Measurements from ENCODE around the gene PKHD1. TPM values are rescaled to one million over a fixed set of nuclear protein-coding genes. Genes with fewer than 3 reads are reported as not detected.

Gene PKHD1
- total and polyA plus RNA-seq, 9 donors, result 0.01 to 0.12 (median 0.05) TPM; not detected in 3

DNA sequence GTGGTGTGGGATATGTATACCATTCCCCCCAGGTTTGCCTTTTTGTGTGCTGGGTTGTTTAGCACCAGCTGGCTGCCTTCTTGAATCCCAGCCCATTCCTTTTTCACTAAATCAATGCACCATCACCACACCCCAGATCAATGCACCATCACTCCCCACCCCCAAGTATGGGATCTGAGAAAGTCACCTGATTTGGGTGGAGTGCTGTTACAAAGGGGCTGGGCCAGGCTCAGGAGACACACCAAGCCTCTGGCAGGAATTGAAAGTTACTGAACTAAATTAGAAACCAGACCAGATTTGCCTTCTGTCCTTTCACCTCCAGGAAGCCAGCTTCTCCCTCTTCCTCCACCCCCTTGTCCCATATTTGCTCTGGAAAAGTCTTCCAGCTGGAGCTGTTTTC is 19.6 kb upstream of the PKHD1 start:
- Histone ChIP-seq H3K9me3 (no peaks in the 10 kb centered on the region), H3K36me3 (no peaks in the 10 kb centered on the region), H3K4me3 (no peak overlapping the region), H3K4me1 (ENCODE audit: insufficient read depth) (no peaks in the 10 kb centered on the region), H3K27ac (no peak overlapping the region), H3K27me3 (no peaks in the 10 kb centered on the region)
- intact Hi-C loops (cut with DNase I), result no loop called here
- DNase-seq, result no peak
- no peak for TF ChIP-seq POLR2A (IDR thresholded peaks at IDR 0.05)
- no peak for TF ChIP-seq EP300 (IDR thresholded peaks at IDR 0.05)
- TF ChIP-seq, protein P1, sequence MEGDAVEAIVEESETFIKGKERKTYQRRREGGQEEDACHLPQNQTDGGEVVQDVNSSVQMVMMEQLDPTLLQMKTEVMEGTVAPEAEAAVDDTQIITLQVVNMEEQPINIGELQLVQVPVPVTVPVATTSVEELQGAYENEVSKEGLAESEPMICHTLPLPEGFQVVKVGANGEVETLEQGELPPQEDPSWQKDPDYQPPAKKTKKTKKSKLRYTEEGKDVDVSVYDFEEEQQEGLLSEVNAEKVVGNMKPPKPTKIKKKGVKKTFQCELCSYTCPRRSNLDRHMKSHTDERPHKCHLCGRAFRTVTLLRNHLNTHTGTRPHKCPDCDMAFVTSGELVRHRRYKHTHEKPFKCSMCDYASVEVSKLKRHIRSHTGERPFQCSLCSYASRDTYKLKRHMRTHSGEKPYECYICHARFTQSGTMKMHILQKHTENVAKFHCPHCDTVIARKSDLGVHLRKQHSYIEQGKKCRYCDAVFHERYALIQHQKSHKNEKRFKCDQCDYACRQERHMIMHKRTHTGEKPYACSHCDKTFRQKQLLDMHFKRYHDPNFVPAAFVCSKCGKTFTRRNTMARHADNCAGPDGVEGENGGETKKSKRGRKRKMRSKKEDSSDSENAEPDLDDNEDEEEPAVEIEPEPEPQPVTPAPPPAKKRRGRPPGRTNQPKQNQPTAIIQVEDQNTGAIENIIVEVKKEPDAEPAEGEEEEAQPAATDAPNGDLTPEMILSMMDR (IDR thresholded peaks at IDR 0.05), result no peak

DNA sequence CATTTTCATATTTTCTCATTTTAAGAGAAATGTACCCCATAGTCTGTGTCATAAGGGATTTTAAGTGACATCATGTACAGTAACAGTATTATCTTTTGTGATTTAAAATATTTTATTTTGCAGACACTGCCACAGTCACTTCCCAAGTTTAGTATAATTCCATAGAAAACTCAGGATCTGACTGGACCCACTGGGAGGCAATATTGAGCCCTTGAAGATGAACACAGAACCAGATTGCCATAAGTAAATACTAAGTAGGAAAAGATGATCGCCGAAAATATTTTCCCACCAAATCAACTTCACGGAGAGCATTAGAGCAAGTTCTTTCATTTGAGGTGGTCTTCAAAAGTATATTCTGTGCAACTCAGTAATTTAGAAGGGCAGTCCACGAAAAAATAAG is 17.6 kb upstream of the PKHD1 start:
- Histone ChIP-seq H3K27me3 (no peaks in the 10 kb centered on the region), H3K27ac (no peak overlapping the region), H3K36me3 (no peaks in the 10 kb centered on the region), H3K9me3 (no peaks in the 10 kb centered on the region), H3K4me1 (ENCODE audit: insufficient read depth) (no peaks in the 10 kb centered on the region), H3K4me3 (no peak overlapping the region)
- WGBS, 3 donors, result 53 to 75% (median 65%) methylated on average over 4 of the region's 4 CpGs
- DNase-seq, result no peak
- intact Hi-C loops (cut with DNase I), result no loop called here
- TF ChIP-seq POLR2A (IDR thresholded peaks at IDR 0.05), result no peak
- TF ChIP-seq EP300 (IDR thresholded peaks at IDR 0.05), result no peak
- TF ChIP-seq, protein P1 (IDR thresholded peaks at IDR 0.05), result no peak

DNA sequence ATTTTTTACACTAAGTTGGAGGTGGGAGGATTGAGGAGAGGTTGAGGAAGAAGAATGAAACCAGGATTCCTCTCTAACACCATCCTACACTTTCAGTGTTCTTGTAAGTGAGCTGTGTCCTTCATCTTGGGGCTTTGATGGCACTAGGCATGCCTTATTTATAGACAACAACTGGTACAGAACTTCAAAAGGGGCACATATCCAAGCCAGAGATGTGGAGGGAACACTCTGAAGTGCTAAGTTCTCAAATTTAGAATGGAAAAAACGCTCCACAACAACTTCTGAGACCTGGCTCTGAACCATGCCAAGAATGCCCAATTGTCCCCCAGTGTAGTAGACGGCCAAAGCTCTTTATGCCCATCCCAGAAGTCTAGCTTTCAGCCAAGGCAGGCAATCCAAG is 16.2 kb upstream of the PKHD1 start:
- no peaks in the 10 kb centered on the region for H3K27me3 ChIP-seq
- no peaks in the 10 kb centered on the region for H3K4me1 ChIP-seq (ENCODE audit: insufficient read depth)
- intact Hi-C loops (cut with DNase I), result no loop called here
- DNase-seq, result no peak
- H3K36me3 ChIP-seq, result no peaks in the 10 kb centered on the region
- TF ChIP-seq EP300 (IDR thresholded peaks at IDR 0.05) (no peak), POLR2A (IDR thresholded peaks at IDR 0.05) (no peak)
- TF ChIP-seq, protein P1 (IDR thresholded peaks at IDR 0.05), result no peak
- no peak overlapping the region for H3K27ac ChIP-seq
- H3K9me3 ChIP-seq, result no peaks in the 10 kb centered on the region
- 58 to 73% (median 67%) methylated on average over 2 of the region's 2 CpGs for WGBS, 3 donors
- no peak overlapping the region for H3K4me3 ChIP-seq

DNA sequence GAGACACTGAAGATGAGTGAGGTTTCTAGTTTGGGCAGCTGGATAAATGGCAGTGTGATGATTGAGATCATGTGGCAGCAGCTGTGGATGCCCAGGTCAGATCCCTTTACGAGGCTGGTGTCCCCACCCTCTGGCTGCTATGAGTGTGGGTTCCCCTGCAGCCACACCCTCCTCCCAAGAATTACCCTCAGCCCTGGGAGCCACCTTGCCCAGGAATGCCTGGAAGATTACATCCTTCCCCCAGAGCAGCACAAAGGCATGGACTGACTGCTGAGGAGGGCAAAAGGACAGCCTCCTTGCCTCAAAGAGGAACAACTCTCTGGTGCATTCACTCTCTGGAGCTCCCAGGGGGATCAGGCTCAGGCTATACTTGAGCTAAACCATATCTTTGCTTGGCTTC is 15.0 kb upstream of the PKHD1 start:
- intact Hi-C loops (cut with DNase I), result no loop called here
- TF ChIP-seq EP300 (IDR thresholded peaks at IDR 0.05) (no peak), POLR2A (IDR thresholded peaks at IDR 0.05) (no peak)
- TF ChIP-seq, protein P1 (IDR thresholded peaks at IDR 0.05), result no peak
- Histone ChIP-seq H3K9me3 (no peaks in the 10 kb centered on the region), H3K4me1 (ENCODE audit: insufficient read depth) (no peaks in the 10 kb centered on the region), H3K27me3 (no peaks in the 10 kb centered on the region), H3K36me3 (no peaks in the 10 kb centered on the region), H3K27ac (no peak overlapping the region), H3K4me3 (no peak overlapping the region)
- 48 to 71% (median 59%) methylated on average over 1 of the region's 1 CpG for WGBS, 3 donors
- DNase-seq, result no peak

DNA sequence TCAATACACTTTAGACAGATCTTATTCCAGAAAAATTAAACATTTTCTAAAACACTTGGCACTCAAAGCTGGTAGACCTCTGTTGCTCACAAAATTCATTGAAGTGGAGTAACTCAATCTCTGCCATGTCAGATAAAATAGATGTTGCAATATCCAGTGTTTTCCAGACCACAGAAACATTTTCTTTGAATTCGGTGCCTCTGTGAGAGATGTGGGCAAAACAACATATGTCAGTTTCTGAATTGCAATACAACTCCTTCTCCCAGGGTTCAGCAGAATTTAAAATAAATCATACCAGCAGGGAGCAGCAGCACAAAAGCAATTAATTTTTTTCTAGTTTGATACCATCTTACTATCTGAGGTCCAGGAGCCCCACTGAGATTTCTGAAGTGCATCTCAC is 11.3 kb upstream of the PKHD1 start:
- H3K9me3 ChIP-seq, result no peaks in the 10 kb centered on the region
- 22 to 53% (median 50%) methylated on average over 1 of the region's 1 CpG for WGBS, 3 donors
- no peak overlapping the region for H3K27ac ChIP-seq

More for the DNA sequence above, 11.3 kb upstream of the PKHD1 start:
- H3K4me1 ChIP-seq (ENCODE audit: insufficient read depth), result no peaks in the 10 kb centered on the region
- H3K27me3 ChIP-seq, result no peaks in the 10 kb centered on the region
- no peak overlapping the region for H3K4me3 ChIP-seq
- DNase-seq, result no peak
- intact Hi-C loops (cut with DNase I), result no loop called here
- TF ChIP-seq, protein P1 (IDR thresholded peaks at IDR 0.05), result no peak
- TF ChIP-seq POLR2A (IDR thresholded peaks at IDR 0.05) (no peak), EP300 (IDR thresholded peaks at IDR 0.05) (no peak)
- H3K36me3 ChIP-seq, result no peaks in the 10 kb centered on the region
